Measurements from ENCODE around the gene NR2E1.

GRCh38 chr6:108175176-108175591 lies 9.4 kb downstream of the NR2E1 start:
- TF ChIP-seq TAF1 (IDR thresholded peaks at IDR 0.05; ENCODE audit: low read depth, low read length) (no peak), POLR2AphosphoS5 (IDR thresholded peaks at IDR 0.05; ENCODE audit: low read depth, low read length) (no peak), PAX5 (IDR thresholded peaks at IDR 0.05; ENCODE audit: insufficient read depth, low read length, severe bottlenecking) (no peak), SPI1 (IDR thresholded peaks at IDR 0.05; ENCODE audit: low read depth, low read length) (no peak)

Measured in GM12891 (cell line).